HepG2 (cell line): ENCODE measurements around the gene XRCC3. TPM values are rescaled to one million over a fixed set of nuclear protein-coding genes. Genes with fewer than 3 reads are reported as not detected.

Experiments used
- ATAC-seq: fragments of 200-7000 bp; cut with Tn5 transposase; 3 replicates; pipeline ENCODE4 v1.9.1; 2020; ENCODE audit warnings: mild to moderate bottlenecking, moderate library complexity
- BruUV-seq: library from RNA; stranded (reverse); fragments of 400-500 nt; replicated peaks from 2 replicates; lab custom pipeline; 2021; lab: Mats Ljungman, UMichigan
- CTCF ChIA-PET: fragments of 300-600 bp; formaldehyde crosslinking; extraction: SDS; loops from one replicate; lab custom pipeline; 2021; ENCODE audit warnings: low total read pairs, inconsistent platforms, low intra/inter-chr PET ratio; lab: Yijun Ruan, JAX
- POLR2A ChIA-PET: fragments of 350-600 bp; sonication (Branson Sonifier 250); formaldehyde crosslinking; loops from one replicate; lab custom pipeline; 2020; ENCODE audit warnings: antibody characterized with exemption, inconsistent platforms; lab: Yijun Ruan, JAX
- DNase-seq: peaks from one replicate; pipeline ENCODE4 v3.0.0-alpha.2; 2015; ENCODE audit warnings: low spot score
- FAIRE-seq: peaks from 3 replicates; lab custom pipeline; 2011; peaks lifted over from hg19 to GRCh38; lab: Jason Lieb, UNC
- H2AFZ ChIP-seq: one replicate; pipeline ENCODE4 v1.6.1; 2011; ENCODE audit warnings: low read length, inconsistent platforms
- H3K27ac ChIP-seq: fragments of 300-600 bp; 3 replicates; pipeline ENCODE4 v1.8.0; 2011; ENCODE audit warnings: mixed run types, mild to moderate bottlenecking, mixed read lengths, low read length, inconsistent platforms; ENCODE audit not compliant: insufficient read depth; ENCODE audit errors: extremely low read length
- H3K27me3 ChIP-seq, 2 experiments: fragments of 200-600 bp in 1 of 2; 2 replicates in 1 of 2; 3 replicates in 1 of 2; pipeline versions ENCODE4 v1.6.0 to v1.8.0; 2011; ENCODE audit warnings: low read length in 2 of 2, mild to moderate bottlenecking in 2 of 2, moderate library complexity in 2 of 2, inconsistent platforms in 1 of 2; ENCODE audit not compliant: insufficient read depth in 2 of 2, control insufficient read depth in 1 of 2
- H3K36me3 ChIP-seq, 2 experiments: fragments of 200-600 bp in 1 of 2; replicated peaks in 1 of 2; 2 replicates in 1 of 2; 3 replicates in 1 of 2; pipeline versions ENCODE4 v1.5.1 to v1.8.0; 2011; ENCODE audit warnings: low read length in 2 of 2, inconsistent platforms in 1 of 2; ENCODE audit not compliant: insufficient read depth in 2 of 2, control insufficient read depth in 1 of 2
- H3K4me1 ChIP-seq: 2 replicates; pipeline ENCODE4 v1.5.1; 2012; ENCODE audit warnings: low read length, inconsistent platforms; ENCODE audit not compliant: insufficient read depth
- H3K4me2 ChIP-seq: 2 replicates; pipeline ENCODE4 v1.6.0; 2011; ENCODE audit warnings: low read depth, low read length, inconsistent platforms
- H3K4me3 ChIP-seq, 3 experiments: fragments of 200-600 bp in 1 of 3; sonication (generic), shearing (Covaris generic) in 1 of 3; replicated peaks in 1 of 3; 2 replicates each; pipeline ENCODE4 v1.5.1; 2011 to 2016; ENCODE audit warnings: low read length in 3 of 3, inconsistent platforms in 2 of 3, low read depth in 2 of 3, mild to moderate bottlenecking in 2 of 3, control low read depth in 1 of 3, mixed read lengths in 1 of 3; ENCODE audit not compliant: insufficient read depth in 1 of 3
- H3K79me2 ChIP-seq: one replicate; pipeline ENCODE4 v1.6.1; 2011; ENCODE audit warnings: low read length, inconsistent platforms; ENCODE audit not compliant: insufficient read depth
- H3K9ac ChIP-seq: 2 replicates; pipeline ENCODE4 v1.6.0; 2011; ENCODE audit warnings: mild to moderate bottlenecking, low read depth, low read length, inconsistent platforms; ENCODE audit not compliant: insufficient read depth
- H3K9me3 ChIP-seq: 2 replicates; pipeline ENCODE4 v1.5.1; 2012; ENCODE audit warnings: mild to moderate bottlenecking, low read length
- H4K20me1 ChIP-seq: 2 replicates; pipeline ENCODE4 v1.6.0; 2011; ENCODE audit warnings: inconsistent platforms, mild to moderate bottlenecking, low read length, moderate library complexity; ENCODE audit not compliant: insufficient read depth
- DPF2 ChIP-seq: sonication (generic); formaldehyde crosslinking; IDR thresholded peaks from 2 replicates; pipeline ENCODE4 v1.4.0; 2020; ENCODE audit warnings: mild to moderate bottlenecking, low read depth, missing genetic modification reagents, borderline replicate concordance
- FOXO1 ChIP-seq: sonication (generic); formaldehyde crosslinking; IDR thresholded peaks from 2 replicates; pipeline ENCODE4 v1.4.0; 2020; ENCODE audit warnings: missing genetic modification reagents
- KDM2A ChIP-seq: sonication (generic); formaldehyde crosslinking; IDR thresholded peaks from 2 replicates; pipeline ENCODE4 v1.4.0; 2020; ENCODE audit warnings: low read depth, missing genetic modification reagents, borderline replicate concordance
- KLF15 ChIP-seq: sonication (generic); formaldehyde crosslinking; IDR thresholded peaks from 2 replicates; pipeline ENCODE4 v1.8.1; 2023; ENCODE audit warnings: borderline replicate concordance, mild to moderate bottlenecking, inconsistent platforms, missing genetic modification reagents, mixed read lengths
- MBNL3 ChIP-seq: fragments of 250-450 bp; sonication (Bioruptor Pico); conservative IDR thresholded peaks from 2 replicates; pipeline ENCODE4 v1.8.0; 2022; ENCODE audit warnings: mild to moderate bottlenecking, inconsistent platforms
- MLLT10 ChIP-seq: sonication (generic); formaldehyde crosslinking; IDR thresholded peaks from 2 replicates; pipeline ENCODE4 v1.4.0; 2020; ENCODE audit warnings: missing genetic modification reagents
- RARG ChIP-seq: sonication (generic); formaldehyde crosslinking; IDR thresholded peaks from 2 replicates; pipeline ENCODE4 v1.4.0; 2020; ENCODE audit warnings: low read depth, mild to moderate bottlenecking, missing genetic modification reagents
- TOE1 ChIP-seq: sonication (generic); formaldehyde crosslinking; IDR thresholded peaks from 2 replicates; pipeline ENCODE4 v1.4.0; 2020; ENCODE audit warnings: mild to moderate bottlenecking, missing genetic modification reagents
- TRIM24 ChIP-seq: sonication (generic); formaldehyde crosslinking; IDR thresholded peaks from 2 replicates; pipeline ENCODE4 v1.8.0; 2022; ENCODE audit warnings: mild to moderate bottlenecking, missing genetic modification reagents
- ZFX ChIP-seq: sonication (generic); formaldehyde crosslinking; IDR thresholded peaks from 2 replicates; pipeline ENCODE4 v1.4.0; 2020; ENCODE audit warnings: mild to moderate bottlenecking, low read depth, missing genetic modification reagents, moderate library complexity
- ZNF598 ChIP-seq: sonication (generic); formaldehyde crosslinking; IDR thresholded peaks from 2 replicates; pipeline ENCODE4 v1.5.1; 2020; ENCODE audit warnings: mild to moderate bottlenecking, missing genetic modification reagents, borderline replicate concordance
- ZNF737 ChIP-seq: sonication (generic); formaldehyde crosslinking; IDR thresholded peaks from 2 replicates; pipeline ENCODE4 v1.5.0; 2020; ENCODE audit warnings: missing genetic modification reagents, mild to moderate bottlenecking, borderline replicate concordance
- WGBS: methylation state at CpG from one replicate; pipeline ENCODE4 v1.1.6; 2017; ENCODE audit warnings: low lambda C conversion rate; 5-methylcytosine and 5-hydroxymethylcytosine counted together
- in situ Hi-C: cut with HindIII; loops from 2 replicates; pipeline ENCODE4 v1.10.0; 2017; ENCODE audit warnings: low pct_unique_long_range_greater_than_20kb; ENCODE audit not compliant: extremely low pct_ligation_motif_present
- intact Hi-C: fragments of 100-400 bp; cut with micrococcal nuclease; formaldehyde crosslinking; loops from one replicate; pipeline ENCODE4 v1.10.0; 2022; ENCODE audit not compliant: unreplicated experiment
- polyA plus RNA-seq, 8 experiments: library from polyadenylated mRNA; depleted of rRNA in 3 of 8; stranded (reverse) in 7 of 8; unstranded in 1 of 8; fragments of >200 nt; fragmentation: Illumina TruSeq in 4 of 8; extraction: Trizol in 4 of 8; gene quantifications; 2 replicates each; pipeline versions ENCODE4 v1.2.1 to v1.2.3, GENCODE V29; 2011 to 2016; ENCODE audit warnings: low read depth in 4 of 8, missing spikeins in 1 of 8, mixed read lengths in 1 of 8; ENCODE audit not compliant: insufficient read depth in 1 of 8
- total RNA-seq, 5 experiments: library from RNA; depleted of rRNA; stranded (reverse); fragments of >200 nt; fragmentation: Illumina TruSeq; extraction: Trizol; gene quantifications; 2 replicates each; pipeline ENCODE4 v1.2.3, GENCODE V29; 2016; ENCODE audit warnings: low read depth in 1 of 5
- TF ChIP-seq, protein P1 (sequence below): sonication (generic); formaldehyde crosslinking; IDR thresholded peaks from 2 replicates; pipeline ENCODE4 v1.4.0; 2020; ENCODE audit warnings: missing genetic modification reagents
- TF ChIP-seq, protein P2 (sequence below): IDR thresholded peaks from 2 replicates; pipeline ENCODE4 v1.6.1; 2012; ENCODE audit warnings: low read depth, low read length, improper control_type of control experiment

Gene XRCC3
- total and polyA plus RNA-seq, 2 of the 13 experiments (the other 11 are each of a cell fraction or from before 2014, with no cell fraction given) = 5.4 to 25.8 TPM

DNA sequence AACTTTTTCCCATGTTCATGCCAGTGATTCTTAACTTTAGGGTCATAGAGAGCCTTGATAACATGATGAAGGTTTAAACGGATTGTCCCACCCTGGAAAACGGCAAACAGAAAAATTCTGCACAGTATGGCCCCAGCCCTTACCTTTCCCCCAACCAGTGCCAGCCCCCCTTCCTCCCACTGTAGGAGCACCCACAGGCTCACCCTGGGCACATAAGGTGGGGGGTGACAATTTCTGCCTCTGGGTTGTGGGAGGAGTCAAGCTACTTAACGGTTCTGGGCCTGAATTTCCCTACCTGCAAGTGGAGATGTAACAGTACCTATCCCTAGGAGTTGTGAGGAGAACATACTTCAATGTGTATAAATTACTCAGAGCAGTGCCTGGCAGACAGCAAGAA lies 18.0 kb downstream of the XRCC3 start:
- H3K9me3 ChIP-seq = no peaks in the 10 kb centered on the region
- TF ChIP-seq MBNL3 = no peak
- TF ChIP-seq KLF15 (CRISPR knock-in tag) = no peak
- no peak for TF ChIP-seq TRIM24 (CRISPR knock-in tag)
- no peak for TF ChIP-seq FOXO1 (CRISPR knock-in tag)
- TF ChIP-seq, protein P1, sequence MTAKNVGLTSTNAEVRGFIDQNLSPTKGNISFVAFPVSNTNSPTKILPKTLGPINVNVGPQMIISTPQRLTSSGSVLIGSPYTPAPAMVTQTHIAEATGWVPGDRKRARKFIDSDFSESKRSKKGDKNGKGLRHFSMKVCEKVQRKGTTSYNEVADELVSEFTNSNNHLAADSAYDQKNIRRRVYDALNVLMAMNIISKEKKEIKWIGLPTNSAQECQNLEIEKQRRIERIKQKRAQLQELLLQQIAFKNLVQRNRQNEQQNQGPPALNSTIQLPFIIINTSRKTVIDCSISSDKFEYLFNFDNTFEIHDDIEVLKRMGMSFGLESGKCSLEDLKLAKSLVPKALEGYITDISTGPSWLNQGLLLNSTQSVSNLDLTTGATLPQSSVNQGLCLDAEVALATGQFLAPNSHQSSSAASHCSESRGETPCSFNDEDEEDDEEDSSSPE = no peak
- no peak for TF ChIP-seq DPF2 (CRISPR knock-in tag)
- TF ChIP-seq ZNF737 = no peak
- no peak for TF ChIP-seq RARG (CRISPR knock-in tag)
- TF ChIP-seq, protein P2, sequence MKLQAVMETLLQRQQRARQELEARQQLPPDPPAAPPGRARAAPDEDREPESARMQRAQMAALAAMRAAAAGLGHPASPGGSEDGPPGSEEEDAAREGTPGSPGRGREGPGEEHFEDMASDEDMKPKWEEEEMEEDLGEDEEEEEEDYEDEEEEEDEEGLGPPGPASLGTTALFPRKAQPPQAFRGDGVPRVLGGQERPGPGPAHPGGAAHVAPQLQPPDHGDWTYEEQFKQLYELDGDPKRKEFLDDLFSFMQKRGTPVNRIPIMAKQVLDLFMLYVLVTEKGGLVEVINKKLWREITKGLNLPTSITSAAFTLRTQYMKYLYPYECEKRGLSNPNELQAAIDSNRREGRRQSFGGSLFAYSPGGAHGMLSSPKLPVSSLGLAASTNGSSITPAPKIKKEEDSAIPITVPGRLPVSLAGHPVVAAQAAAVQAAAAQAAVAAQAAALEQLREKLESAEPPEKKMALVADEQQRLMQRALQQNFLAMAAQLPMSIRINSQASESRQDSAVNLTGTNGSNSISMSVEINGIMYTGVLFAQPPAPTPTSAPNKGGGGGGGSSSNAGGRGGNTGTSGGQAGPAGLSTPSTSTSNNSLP = no peak
- no peak for TF ChIP-seq ZNF598
- no peak for TF ChIP-seq TOE1 (CRISPR knock-in tag)
- TF ChIP-seq ZFX (CRISPR knock-in tag) = no peak
- no peak for TF ChIP-seq KDM2A (CRISPR knock-in tag)
- no peak for TF ChIP-seq MLLT10 (CRISPR knock-in tag)
- intact Hi-C loops (no loop called here), in situ Hi-C loops (no loop called here)
- DNase-seq (no peak), ATAC-seq (no peak), FAIRE-seq (no peak)
- no peaks in the 10 kb centered on the region for H3K27me3 ChIP-seq
- peaks cover 11% of the 10 kb centered on the region for H3K4me1 ChIP-seq
- peaks cover 17 to 49% of the 10 kb centered on the region in 2 experiments for H3K36me3 ChIP-seq
- no peak overlapping the region for H3K4me3 ChIP-seq
- no TSS peak for BruUV-seq
- H3K4me2 ChIP-seq = no peak overlapping the region
- no peak overlapping the region for H3K27ac ChIP-seq
- H3K9ac ChIP-seq = no peak overlapping the region
- H3K79me2 ChIP-seq = no peaks in the 10 kb centered on the region
- H4K20me1 ChIP-seq = no peaks in the 10 kb centered on the region
- CTCF ChIA-PET = no interaction called here
- no peak overlapping the region for H2AFZ ChIP-seq
- POLR2A ChIA-PET = no interaction called here
- 79% methylated on average over 3 of the region's 3 CpGs for WGBS
